Renal cortical epithelial cell (primary cell): ENCODE data around the gene CFAP53. TPM values are rescaled to one million over a fixed set of nuclear protein-coding genes. Genes with fewer than 3 reads are reported as not detected.
"Not testable (repeated sequence)": the region's sequence is repeated elsewhere in the genome, so short reads cannot be mapped to it uniquely, and the experiment has no call there.

ENCODE experiments used
- DNase-seq: peaks from one replicate; pipeline ENCODE4 v3.0.0-alpha.2; 2011; ENCODE audit warnings: low read depth
- total RNA-seq: library from RNA; depleted of rRNA; stranded (reverse); fragments of >200 nt; gene quantifications from 2 replicates; pipeline ENCODE4 v1.2.3, GENCODE V29; 2014

CFAP53 gene
- total RNA-seq, 1 donor from 2014 or later: 2.2 TPM

GRCh38 chr18:50272568-50272967 lies 6.3 kb upstream of the CFAP53 start:
- DNase-seq: no peak

DNA sequence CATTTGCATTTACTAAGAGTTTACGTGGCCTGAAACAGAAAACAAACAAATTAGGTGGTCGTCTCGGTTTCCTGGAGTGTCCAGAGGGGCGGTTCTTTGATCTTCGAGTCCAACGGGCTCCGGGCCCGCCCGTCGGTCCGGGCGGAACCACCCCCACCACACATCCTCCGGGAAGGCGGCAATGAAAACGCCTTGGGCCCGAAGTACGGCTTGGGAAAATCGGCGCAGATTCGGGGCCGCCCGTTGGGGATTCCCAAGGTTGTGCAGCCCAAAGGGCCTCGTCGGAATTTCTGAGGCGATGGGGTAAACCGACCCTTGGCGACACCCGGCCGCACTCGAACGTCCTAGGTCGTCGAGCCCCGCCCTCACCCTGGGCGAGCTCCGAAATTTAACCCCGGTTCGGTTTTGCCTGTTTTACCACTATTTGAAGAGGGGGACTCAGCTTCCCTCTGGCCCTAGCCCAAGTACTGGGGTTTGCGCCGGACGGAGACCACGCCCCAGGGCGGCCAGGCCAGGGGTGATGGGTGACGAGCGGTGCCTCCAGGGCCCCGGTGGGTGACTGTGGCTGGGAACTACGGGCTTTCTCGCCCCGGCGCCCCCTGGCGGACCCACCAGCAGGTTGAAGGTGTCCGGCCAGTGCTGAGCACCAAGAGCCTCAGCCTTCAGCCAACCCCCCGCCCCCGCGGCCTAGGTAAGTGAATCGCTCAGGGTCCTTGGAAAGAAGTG lies 1.9 kb upstream of the CFAP53 start:
- DNase-seq: peak; percentile 40

DNA sequence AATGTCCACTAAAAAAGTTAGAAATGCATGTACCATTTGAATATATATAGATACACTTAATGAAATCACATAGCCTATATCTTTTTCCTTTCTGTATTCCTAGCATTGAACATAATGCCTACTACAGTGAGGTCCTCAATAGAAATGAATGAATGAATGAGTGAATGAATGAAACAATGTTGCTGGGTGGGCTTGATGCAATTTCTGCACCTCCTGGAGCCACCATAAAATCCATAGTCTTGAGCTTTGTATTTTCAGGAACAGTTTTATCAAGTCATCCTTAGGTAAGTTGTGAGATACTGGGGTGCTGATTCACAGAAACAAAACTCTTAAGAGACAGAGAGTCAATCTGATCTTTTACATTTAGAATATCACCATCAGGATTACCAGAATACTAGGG lies 3.3 kb downstream of the CFAP53 start:
- DNase-seq: no peak

- DNase-seq: no peak
These were observed 15.4 kb downstream of the CFAP53 start for GRCh38 chr18:50250935-50251334.

DNA sequence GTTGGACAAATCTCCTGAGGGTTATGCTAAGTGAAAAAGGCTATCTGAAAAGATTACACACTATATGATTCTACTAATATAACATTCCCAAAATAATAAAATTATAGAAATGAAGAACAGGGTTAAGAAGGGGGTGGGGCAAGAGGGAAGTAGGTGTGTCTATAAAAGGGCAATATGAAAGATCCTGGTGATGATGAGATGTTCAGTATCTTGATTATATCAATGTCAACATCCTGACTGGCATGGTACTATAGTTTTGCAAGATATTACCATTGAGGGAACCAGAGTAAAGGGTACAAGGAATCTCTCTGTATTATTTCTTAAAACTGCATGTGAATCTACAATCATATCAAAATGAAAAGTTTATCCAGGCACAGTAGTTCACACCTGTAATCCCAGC lies 16.7 kb downstream of the CFAP53 start:
- DNase-seq: no peak

GRCh38 chr18:50247561-50247960 lies 18.7 kb downstream of the CFAP53 start:
- no peak for DNase-seq

- DNase-seq: not testable (repeated sequence)
These were observed 24.5 kb downstream of the CFAP53 start for GRCh38 chr18:50241768-50242167.

- DNase-seq: peak; percentile 53
These were observed 26.2 kb downstream of the CFAP53 start for GRCh38 chr18:50240080-50240563.

- no peak for DNase-seq
These were observed 33.9 kb downstream of the CFAP53 start for GRCh38 chr18:50232419-50232818.

DNA sequence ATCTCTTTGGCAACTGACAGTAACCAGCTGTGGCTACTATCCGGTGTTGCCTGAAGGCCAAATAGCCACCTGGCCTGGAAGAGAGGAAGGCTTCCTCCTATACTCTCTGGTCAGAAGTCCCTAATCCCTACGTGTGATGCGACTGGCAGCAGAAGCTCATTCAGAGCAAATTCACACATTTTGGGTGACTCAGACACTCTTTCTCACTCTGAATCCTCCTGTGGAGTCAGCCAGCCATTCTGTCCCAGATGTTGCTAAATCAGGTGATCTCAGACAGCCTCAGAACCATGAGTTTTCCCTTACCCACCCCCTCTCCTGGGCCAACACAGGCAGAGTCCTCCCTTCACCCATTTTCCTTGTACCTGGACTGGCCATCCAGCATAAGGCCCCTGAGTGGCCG lies 34.7 kb downstream of the CFAP53 start:
- DNase-seq: peak; percentile 62

GRCh38 chr18:50220249-50220648 lies 46.0 kb downstream of the CFAP53 start:
- not testable (repeated sequence) for DNase-seq

DNA sequence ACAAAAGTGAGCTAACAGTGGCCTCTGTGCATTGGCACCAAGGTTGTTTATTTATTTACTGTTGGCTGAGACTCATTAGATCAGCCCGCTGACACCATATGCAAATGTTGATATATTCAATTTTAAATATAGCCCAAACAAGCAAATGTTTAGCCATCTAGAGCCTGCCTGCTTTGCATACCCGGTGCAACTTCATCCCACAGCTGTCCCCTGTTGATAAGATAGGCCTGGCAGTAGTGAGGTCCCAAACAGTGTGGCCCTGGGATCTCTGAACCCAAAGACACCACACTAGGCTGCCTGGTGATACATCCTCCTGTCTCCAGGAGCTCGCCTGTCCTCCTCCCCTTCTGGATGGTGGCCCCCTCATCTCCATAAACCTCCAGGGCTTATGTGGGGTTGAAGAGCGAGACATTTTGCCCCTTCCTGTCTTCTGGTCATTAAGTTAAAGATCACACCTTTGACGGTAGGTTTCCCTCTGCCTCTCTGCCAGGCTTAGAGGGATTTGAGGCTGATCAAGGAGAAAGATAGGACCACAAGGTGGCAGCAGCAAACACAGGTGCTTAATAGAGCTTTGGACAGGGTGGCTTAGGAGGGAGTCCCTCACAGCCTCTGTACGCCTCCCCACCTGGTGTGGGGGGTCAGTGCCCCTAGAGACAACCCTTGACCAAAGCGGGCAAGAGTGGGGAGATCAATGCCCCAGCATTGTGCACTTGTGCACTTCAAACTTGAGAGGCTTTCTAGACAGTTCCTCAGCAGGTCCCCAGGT lies 47.7 kb downstream of the CFAP53 start:
- peak; percentile 35 for DNase-seq

GRCh38 chr18:50209311-50209710 lies 57.0 kb downstream of the CFAP53 start:
- no peak for DNase-seq

DNA sequence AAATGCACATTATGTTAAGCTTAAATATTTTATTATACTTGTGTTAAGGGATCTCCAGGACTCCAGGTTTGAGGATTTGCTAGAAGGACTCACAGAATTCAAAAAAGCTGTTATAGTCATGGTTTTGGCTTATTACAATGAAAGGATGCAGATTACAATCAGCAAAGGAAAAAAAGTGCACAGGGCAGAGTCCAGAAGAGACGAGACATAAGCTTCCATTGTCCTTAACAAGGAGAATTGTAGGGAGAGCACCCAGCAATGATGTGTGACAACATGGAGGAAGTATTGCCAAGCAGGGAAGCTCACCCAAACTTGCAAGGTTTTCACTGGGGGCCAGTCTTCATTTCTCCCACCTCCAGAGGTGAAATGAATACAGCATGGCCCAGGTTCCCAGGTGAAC lies 58.6 kb downstream of the CFAP53 start:
- DNase-seq: no peak

GRCh38 chr18:50203801-50204604 lies 62.3 kb downstream of the CFAP53 start:
- peak; percentile 30 for DNase-seq

DNA sequence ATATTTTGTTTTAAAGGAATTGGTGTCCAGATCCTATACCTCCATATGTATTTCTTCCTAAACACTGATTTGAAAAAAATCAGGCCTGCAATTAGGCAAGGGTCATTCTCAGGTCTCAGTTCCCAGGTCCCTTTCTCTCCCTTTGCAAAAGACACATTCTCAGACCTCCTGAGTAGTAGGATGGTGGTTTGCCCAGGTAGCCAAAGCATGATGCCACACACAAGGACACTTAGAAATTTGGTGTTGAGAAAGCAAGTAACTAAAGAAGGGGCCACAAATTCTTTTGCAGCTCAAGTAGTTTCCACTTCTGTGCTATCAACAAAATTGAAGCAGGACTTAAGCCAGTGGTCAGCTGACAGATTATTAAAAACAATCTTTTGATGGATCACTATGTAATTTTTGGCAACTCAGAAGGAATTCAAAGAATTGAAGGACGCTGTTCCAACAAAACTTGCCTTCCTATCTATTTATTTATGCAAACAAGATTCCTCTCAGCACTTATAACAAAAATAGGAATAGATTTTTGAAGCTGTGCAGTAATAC lies 64.7 kb downstream of the CFAP53 start:
- no peak for DNase-seq

DNA sequence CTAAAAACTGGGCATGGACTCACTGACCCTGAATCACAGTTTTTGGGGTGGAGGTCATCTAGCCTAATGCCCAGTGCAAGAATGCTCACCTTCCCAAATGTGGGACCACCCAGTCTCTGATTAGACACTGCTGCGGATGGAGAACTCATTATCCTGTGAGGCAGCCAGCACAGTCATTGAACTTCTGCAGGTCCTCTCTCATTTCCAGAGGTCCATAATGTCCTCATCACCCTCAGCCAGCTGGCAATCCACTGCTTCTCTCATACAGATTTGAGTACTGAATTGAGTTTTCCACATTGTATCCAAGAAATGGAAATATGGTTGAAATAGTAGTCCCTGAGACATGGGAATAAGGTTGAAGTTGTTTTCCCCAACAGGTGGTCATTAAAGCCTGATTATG lies 66.4 kb downstream of the CFAP53 start:
- DNase-seq: no peak

GRCh38 chr18:50199346-50199855 lies 66.9 kb downstream of the CFAP53 start:
- no peak for DNase-seq

DNA sequence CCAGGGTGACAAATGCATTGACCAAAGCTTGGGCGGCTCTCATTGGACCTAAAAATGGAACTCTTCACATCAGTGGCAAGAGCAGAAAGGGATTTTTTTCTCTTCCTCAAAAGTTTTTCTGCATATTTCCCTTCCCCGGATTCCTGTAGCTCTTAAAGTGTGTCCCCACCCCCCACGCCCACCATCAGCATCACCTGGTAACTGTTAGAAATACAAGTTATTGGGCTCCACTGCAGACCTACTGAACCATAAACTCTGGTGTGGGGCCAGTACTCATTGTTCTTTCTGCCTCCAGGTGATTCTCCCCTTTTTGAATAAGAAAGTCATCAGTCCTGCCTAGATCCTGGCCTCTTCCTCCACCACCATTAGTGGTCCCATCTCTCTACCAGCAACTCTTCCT lies 70.0 kb downstream of the CFAP53 start:
- DNase-seq: no peak

GRCh38 chr18:50195689-50196088 lies 70.6 kb downstream of the CFAP53 start:
- DNase-seq: no peak

DNA sequence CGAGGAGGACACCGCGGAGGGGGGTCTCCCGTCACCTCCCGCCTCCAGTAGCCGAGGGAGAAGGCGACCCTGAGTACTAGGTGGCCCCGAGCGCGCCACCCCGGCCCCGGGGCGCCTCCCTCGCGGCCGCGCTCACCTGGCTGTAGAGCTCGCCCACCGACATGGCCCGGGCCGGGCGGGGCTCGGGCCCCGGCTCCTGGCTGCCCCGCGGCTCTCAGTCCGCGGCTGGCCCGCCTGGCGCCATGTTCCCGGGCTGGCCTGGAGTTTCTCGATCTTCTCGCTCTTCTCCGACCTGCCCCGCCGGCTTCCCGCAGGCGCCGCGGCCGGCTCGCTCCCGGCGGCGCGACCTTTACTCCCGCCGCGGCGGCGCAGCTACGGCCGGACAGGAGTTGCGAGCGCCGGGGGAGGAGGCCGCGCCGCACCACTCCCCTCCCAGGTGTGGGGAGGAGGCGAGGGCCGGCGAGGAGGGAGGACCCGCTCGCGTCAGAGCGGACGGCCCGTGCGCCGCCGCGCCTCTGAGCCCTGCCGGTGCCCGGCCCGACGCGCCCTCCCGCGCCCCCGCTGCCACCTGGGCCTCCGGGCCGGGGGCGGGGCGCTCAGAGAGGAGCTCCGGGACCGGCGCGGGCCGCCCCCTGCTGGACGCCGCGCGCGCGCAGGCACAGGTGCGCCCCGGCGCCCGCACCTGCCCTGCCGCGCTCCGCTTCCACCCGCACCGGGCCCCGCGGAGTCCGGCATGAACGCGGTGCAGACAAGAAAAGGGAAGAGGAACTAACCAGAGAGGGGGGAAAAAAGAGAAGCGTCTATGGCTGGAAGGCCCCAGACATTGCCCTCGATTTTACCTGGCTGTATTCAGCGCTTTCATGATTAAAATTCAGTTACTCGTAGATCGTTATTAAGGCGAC lies 71.4 kb downstream of the CFAP53 start, which contains the start of gene MYO5B:
MYO5B (minus strand) TSS at position 517 of the 902 bp plus-strand sequence; CDS start at position 163, 354 bp downstream.
- DNase-seq: peak; percentile 21
